Measurements from ENCODE around the gene ZNF219. TPM values are rescaled to one million over a fixed set of nuclear protein-coding genes. Genes with fewer than 3 reads are reported as not detected.

Gene ZNF219
- total RNA-seq, 1 donor from 2014 or later, result 5.4 TPM

DNA sequence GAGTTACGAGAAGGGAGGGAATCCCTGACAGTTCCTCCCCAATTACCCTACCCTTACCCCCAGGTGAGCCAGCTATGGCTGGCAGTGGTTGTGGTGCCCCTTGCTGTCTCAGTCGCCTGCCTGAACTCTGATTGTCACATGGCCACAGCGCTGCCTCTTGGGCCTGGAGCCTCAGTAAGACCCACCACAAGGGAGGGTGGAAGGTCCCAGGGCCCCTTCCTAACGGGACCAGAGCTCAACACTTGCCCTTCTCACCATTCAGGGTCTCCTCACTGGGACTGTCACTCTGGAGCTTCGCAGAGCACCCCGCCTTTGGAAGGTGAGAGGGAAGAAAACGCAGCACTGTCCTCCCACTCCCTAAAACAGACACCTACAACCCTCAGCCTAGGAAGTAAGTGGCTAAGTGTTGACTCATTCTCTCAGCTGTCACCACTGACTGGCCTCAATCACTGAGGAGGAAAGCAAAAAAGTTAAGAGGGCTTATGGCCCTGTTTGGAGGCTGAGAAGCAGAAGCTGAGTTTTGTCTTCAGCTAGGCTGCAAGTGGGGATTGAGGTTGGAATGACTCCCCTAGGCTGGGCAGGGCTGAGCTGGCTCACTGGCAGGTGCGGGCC lies 3.5 kb upstream of the ZNF219 start:
- DNase-seq, result no peak

DNA sequence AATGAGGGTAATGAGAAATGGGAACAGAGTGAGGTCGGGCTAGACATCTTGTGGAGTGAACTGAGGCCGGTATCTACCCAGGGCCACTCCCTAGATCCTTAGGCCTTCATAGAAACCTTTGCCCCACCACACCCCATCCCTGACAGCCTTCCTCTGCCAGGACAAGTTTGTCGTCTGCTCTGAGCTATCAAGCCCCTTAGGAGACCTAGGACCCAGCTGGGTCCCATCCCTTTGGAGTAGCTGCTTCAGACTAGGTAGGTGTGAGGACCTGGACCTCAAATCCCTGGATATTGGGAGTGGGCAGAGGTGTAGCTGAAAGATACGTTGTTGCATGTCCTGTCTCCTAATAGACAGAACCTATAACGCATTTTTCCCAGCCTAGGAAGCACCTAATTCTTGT lies 2.5 kb upstream of the ZNF219 start, which contains the start of gene TMEM253:
TMEM253 (plus strand) TSS at position 136 of the 400 bp plus-strand sequence. CDS start 278 bp downstream, outside the sequence.
- DNase-seq, result no peak

DNA sequence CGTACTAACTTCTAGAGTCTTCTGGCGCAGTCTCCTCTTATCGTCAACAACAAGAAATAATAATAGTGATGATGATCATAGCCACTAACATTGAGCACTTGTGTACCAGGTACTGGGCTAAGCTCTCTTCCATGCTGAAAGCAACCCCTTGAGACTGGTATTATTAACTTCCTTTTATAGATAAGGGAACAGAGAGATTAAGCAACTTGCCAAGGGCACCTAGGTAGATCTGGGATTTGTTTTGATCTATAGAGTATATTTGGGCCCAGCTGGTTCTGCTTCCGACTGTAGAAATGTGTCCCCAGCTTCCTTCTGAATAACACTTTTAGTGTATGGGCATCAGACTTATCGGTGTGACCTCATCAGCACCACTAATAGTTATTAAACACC lies 1.1 kb upstream of the ZNF219 start:
- no peak for DNase-seq

DNA sequence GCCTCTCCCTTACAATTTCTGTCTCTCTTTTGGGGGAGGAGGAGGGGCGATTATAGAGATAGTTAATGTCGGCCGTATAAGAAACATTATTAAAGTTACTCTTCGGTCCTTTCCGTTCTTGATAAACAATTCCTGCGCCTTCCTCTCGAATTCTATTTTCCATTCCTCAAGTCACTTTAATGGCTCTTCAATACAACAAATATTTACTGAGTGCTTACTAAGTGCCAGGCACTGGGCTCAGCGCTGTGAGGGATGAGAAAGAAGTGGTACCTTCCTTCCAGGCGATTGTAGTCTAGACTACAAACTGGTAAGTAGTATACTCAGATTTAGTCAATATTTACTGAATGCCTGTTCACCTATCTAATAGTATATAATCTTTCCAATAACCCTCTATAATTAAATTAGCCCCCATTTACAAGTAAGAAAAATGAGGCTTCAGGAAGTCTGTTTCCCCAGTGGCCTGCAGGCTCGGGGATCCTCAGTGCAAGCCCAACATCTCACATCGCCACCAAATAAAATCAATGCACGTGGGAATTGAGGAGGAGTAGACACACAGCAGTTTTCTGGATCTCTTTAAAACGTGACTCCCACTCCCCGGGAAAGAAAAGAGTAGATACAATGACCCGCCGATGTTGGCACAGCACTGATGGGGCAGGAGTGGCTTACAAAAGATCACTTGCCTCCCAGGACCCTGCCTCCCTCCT lies 589 bp upstream of the ZNF219 start:
- DNase-seq, result peak; percentile 55

DNA sequence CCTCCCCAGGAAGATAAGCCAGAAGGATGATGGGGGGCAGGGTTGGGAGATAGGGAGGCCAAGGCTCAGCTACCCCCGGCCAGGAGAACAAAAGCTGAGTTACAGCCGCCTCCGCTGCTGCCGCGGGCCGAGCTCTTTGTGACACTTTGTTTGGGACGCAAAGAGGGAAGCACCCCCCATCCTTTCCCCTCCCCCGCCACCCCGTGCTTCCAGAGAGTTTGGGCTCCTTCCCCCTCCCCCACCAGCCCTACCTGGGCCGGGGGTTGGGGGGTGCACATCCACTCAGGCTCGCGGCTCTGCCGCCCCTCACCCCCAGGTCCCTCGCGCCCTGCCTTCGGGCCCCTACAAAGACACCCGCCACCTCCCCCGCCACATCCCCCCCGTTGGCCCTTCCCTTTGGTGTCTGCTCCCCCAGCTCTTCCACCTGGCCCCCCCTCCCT lies 799 bp downstream of the ZNF219 start:
- DNase-seq, result no peak

DNA sequence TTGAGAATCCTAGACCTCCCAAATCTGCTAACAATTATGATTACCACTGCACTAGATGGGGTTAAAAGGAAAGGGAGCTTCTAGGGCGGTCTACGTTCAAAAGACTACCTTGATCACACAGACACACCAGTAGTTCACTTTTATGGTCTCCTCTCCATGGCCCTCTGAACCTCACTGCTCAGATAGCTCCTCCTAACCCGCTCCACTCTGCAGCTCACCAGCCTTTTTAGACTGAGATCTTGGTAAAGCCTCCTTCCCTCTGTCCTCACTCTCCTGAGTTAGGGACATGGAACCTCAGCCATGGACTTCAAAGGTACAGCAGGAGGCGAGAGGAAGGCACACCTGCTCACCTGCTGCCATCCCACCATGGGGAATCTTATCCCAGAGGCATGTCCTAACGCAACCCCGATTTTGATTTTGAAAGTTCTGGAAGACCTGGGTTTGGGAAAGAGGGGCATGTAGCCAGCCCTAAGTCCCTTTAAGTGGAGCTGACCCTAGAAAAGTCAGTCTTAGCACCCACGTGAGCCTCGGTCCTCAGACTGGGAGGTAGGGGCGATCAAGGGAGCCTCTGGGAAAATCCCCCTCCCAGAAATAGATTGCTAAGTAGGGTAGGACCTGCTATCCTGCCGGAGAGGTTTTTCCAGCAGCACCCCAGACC lies 1.3 kb downstream of the ZNF219 start:
- DNase-seq, result no peak

DNA sequence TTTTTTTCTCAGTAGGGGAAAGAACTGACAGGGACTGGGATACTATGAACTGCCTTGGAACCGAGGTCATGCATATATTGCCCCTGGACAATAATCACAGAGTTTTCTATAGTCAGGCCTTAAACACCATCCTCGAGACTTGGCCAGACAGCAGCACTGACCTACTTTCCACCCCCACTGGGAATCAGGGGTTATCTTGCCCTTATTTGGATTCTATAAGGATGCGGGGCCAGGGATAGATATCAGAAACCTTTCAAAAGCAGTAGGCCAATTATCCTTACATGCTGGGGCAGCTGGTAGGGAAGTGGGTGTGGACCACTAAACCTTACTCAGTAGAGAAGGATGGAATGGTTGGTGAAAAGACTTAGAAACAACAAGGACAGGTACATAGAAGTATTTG lies 2.0 kb downstream of the ZNF219 start:
- no peak for DNase-seq

DNA sequence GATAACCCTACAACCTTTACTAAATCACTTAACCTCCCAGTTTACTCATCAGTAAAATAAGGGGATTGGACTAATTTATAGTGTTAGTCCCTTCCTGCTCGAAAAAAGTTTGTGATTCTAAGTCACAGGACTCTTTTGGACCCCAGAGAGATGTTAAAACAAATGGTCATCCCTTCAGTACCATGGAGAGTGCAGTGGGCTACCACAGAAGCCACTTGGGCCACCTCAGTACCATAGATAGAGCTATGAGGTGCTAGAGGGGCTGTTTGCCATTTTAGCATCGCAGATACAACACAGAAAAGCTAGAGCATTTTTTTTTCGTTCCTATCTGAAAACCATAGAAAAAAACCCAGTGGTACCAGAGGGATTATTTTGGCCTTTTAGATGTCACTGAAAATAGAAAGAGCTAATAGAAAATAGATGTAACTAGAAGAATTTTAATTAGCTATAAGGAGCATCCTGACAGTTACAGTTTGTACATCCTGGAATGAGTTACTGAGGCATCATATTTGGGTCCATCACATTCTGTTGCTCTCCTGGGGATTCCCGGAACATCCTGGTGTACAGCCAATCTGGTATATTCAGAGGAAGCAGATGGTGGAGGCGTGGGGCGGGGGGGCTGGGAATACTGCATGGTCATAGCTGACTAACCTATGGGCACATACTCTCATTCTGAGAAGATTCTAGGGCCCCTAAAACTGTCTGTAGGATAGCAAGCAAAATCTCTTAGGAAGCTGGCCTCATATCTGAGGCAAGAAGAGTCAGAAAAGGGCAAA lies 2.8 kb downstream of the ZNF219 start:
- no peak for DNase-seq

DNA sequence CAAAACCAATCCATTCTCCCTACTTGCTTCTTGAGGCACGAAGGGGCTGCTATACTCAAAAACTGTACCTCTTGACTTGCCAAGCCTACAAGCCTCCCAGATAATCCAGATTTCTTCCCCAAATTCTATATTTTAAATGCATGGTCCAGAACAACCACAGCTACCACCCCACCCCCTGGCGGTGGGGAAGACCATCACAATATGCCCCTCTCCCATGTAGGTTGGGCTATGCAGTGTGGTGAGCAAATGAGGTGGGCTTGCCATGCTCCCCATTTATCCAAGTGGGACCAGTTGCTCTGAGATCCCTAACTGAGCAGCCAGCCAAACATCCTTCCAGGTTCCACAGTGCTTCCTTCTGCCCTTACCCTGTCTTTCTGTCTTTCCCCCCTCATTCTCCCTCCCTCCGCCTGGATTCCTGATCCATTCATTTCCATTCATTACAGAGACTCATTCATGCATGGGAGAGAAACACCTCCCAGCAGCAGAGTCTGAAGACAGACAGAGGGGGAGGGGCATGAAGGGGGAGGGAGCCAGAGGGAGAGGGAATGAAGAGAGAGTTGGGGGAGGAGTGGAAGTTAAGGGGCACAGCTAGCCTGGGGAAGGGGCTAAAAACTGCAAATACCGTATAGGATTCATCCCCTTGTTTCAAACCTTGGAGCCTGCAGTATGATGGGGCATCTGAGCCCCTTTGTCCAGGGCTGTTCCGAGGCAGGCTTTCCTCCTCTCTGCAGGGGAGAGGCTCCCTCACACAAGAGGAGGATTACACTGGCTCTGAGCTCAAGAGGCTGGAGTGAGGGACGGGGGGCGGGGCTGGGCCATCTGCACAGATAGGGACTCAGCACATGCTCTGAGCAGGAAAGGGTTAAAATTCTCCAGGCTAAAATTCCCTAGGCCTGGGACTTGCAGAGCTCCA lies 4.4 kb downstream of the ZNF219 start:
- no peak for DNase-seq

DNA sequence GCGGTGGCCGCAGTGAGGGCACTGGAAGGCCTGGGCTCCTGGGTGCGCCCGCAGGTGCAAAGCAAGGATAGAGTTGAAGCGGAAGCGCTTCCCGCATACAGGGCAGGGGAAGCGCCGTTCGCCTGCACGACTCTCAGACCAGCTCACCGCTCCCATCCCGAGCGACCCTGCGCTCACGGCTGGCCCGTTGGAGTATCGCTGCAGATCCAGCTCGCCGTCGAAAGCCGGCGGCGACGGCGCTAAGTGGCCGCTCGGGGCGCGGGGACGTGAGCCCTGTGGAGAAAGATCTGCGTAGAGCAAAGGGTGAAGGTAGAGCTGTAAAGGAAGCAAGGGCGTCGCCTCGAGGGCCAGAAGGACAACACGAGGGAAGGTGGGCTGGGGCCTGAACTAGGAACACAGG lies 5.4 kb downstream of the ZNF219 start:
- no peak for DNase-seq

DNA sequence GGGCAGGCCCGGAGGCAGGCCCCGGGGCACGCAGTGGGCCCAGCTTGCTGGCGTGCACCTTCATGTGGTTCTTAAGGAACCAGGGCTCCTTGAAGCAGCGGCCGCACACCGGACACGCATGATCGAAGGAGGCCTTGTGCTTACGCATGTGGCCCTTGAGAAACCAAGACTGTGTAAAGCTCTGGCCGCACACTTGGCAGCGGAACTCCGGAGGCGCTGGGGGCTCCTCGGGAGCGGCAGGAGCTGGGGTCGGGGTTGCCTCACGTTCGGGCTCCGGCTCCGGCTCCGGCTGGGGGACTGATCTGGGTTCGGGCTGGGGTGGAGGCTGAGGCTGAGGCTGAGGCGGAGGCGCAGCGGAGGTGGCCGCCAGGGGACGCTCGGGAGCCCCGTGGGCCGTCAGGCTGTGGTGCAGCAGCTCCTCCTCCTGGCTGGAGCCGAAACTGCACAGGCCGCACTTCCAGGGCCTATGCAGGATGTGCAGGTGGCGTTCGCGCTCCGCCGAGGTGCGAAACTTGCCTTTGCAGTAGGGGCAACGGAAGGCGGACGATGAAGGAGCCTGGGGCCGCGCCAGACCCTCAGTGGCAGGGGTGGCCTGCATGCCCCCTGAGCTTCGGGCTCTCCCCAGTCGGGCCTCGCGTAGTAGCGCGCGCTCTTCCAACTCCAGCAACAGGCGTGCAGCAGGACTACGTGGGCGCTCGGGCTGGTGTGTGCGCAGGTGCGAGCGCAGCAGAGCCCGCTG lies 6.0 kb downstream of the ZNF219 start:
- DNase-seq, result peak; percentile 66

DNA sequence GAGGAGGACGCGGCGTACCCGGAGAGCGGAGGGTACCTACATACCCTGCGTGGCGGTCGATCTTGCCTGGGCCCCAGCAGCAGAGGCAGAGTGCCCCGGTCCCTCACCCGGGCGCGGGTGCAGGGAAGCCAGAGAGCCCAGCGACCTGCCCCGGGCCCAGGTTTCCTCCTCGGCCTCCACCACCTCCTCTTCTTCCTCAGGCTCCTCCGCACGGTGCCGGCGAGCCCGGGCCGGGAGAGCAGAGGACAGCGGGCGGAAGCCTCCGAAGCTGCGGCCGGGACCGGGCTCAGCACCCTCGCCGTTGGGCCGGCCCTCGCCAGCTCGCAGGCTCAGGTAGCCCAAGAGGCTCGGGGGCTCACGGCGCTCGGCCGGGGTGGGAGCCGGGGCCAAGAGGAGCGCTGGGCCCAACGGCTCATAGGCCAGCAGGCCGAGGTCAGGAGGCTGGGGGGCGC lies 6.6 kb downstream of the ZNF219 start:
- no peak for DNase-seq

DNA sequence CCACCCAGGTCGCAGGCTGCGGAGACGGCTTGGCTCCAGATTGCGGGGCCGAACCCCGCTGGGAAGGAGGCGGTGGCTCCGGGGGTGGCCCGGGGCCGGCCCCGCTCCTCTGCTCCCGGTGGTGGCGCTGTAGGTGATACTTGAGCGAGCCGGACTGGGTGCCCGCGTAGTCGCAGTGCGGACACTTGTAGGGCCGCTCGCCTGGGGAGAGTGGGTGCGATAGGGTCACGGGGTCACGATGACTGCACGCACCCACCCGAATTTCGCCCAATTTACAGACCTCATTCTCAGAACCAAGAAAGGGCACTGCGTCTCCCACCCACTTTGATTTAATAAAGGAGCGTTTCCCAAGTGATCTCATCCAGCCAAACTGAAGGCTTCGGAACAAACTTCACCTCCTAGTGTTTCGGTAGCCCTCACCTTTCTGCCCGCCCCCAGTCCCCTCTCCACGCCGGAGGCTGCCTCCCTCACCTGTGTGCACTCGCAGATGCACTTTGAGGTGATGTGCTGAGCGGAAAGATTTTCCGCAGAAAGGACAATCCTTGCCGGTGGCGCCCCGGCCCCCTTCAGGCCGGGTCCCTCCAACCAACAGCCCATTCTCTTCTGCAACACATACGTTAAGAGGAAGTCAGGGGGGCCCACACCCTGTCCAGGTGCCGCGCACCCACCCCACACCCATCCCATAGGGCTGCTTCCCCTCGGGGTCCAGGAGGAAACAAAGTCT lies 7.4 kb downstream of the ZNF219 start:
- no peak for DNase-seq

DNA sequence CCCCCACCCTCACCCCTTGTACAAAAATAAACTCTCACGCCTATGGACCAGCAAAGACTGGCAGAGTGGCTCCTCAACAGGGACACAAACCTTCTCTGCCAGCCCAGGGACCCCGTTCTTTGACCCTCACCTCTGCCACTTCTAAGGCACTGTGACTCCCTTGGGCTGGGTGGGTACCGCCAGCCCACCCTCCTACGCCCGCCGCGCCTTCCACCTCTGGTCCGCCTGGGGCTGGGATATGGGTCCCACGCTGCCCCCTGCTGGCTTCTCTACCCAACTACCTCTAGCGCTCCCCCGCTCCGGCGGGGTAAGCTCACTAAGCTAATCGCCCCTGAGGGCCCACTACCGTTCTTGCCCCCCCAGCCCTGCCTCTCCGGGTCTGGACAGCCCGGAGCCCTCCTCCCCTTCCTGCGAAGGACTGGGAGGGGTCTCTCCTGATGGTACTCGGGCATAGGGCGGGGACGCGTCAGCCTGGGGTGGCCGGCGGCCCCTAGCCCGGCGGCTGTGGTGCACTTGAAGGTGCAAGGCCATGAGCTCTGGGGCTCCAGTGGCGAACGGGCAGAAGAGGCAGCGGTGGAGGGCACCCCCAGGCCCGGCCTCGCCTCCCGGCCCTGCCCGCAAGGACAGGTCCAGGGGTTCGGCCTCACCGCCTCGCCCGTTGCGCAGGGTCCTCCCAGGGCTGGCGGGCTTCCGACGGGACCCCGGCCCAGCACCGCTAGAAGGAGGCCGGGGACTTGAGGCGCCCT lies 8.1 kb downstream of the ZNF219 start:
- no peak for DNase-seq

DNA sequence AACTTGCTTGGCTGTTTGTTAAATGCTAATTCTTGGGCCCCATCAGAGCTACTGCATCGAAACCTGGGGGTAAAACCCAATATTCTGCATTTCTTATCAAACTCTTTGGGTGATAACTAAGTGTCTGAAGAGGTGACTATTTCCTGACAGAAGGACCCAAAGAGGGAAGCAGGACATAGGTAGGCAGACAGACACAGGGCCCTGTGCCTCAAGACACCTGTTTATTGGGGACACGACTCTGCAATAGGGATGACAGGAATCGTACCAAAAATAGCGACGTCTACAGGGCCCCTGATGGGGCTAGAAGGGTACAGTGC lies 8.6 kb downstream of the ZNF219 start:
- DNase-seq, result no peak

DNA sequence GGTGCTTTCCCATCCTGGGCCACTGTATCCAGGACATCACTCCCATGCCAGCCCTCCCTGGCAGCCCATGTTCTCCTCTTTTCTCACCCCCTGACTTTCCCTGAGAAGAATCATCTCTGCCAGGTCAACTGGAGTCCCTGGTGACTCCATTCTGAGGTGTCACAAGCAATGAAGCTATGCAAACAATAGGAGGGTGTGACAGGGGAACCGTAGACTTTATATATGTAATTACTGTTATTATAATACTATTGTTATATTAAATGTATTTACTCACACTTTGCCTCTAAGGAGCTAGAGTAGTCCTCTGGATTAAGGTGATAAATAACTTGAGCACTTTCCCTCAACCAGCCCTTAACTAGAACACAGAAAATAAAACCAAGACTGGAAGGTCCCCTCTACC lies 9.2 kb downstream of the ZNF219 start:
- no peak for DNase-seq

DNA sequence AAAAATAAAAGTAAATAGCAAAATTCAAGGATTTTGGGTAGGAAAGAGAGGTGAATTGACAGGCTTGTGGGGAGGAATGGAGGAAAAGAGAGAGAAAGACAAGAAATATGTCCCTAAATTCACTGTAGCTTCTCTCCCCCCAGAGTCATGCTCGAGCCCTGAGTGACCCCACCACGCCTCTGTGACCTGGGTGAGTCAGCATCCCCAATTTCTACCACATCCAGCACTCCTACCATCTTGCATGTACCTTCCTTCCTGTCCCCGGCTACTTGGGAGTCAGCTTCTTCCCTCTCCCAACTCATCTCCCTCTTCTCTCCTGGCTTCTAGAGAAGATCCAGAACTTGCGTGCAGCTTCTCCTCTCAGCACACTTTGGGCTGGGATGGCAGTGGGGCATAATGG lies 9.8 kb downstream of the ZNF219 start:
- DNase-seq, result no peak

DNA sequence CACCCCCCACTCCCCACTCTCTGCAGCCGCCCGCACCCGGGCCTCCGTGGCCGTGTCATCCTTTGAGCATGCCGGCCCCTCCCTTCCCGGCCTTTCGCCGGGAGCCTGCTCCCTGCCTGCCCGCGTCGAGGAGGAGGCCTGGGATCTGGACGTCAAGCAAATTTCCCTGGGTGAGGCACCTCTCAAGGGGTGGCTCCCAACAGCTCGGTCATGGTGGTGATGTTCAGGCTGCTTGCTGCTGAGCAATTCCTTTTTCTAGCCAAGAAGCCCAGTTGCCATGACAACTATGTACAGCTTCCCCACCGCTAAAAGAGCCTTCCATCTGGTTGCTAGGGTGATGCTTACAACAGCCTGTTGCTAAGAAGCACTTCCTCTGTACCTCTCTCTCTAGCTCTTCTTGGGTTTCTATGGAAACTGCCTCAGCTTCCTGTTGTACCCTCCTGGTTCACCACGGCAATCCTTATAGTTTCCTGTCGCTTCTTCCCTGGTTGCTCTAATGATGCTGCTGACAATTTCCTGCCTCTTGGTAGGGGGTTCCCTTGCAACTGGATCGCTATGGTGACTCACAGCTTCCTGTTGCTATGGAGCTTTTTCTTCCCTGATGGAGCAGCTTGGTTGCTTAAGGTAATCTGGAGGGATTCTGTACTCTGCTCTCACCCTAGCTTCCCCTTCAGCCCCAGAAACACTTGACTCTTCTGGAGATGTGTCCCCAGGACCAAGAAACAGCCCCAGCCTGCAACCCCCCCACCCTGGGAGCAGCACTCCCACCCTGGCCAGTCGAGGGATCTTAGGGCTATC lies 11.0 kb downstream of the ZNF219 start:
- peak; percentile 67 for DNase-seq

DNA sequence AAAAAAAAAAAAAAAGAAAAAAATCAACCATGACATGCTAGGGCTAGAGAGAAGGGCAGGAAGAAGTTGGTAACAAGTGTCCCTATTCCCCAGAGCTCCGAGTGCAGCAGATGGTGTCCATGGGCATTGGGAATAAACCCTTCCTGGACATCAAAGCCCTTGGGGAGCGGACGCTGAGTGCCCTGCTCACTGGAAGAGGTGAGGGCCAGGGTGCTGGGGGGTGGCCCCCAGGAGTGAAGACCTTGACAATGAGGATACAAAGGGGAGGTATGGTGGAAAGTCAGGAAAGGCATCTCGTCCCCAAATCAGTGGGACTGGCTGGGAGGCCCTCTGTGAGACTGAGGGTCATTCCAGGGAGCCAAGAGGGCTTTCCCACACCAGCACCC lies 11.6 kb downstream of the ZNF219 start:
- DNase-seq, result no peak
